HFF-Myc (cell line): ENCODE measurements around the gene ACBD6.

Source experiments
- DNase-seq: peaks from one replicate; pipeline ENCODE4 v3.0.0-alpha.2; 2011; ENCODE audit warnings: low read depth; ENCODE audit errors: extremely low read depth
- H3K4me3 ChIP-seq: replicated peaks from 2 replicates; pipeline ENCODE4 v1.5.1; 2011; ENCODE audit warnings: low read depth, mild to moderate bottlenecking, control low read depth, low read length
- CTCF ChIP-seq: IDR thresholded peaks from 2 replicates; pipeline ENCODE4 v1.5.1; 2012; ENCODE audit warnings: mild to moderate bottlenecking, low read depth, low read length, control low read depth; ENCODE audit errors: missing control alignments

ACBD6 gene

GRCh38 chr1:180290265-180291001 lies 211.9 kb downstream of the ACBD6 start:
- DNase-seq: no peak
- no peak for TF ChIP-seq CTCF
- no peak overlapping the region for H3K4me3 ChIP-seq

GRCh38 chr1:180288940-180289339 lies 213.4 kb downstream of the ACBD6 start:
- no peak for DNase-seq
- no peak for TF ChIP-seq CTCF
- no peak overlapping the region for H3K4me3 ChIP-seq

- no peak for TF ChIP-seq CTCF
- H3K4me3 ChIP-seq: no peak overlapping the region
- DNase-seq: no peak
Measured at GRCh38 chr1:180287988-180288705, 214.2 kb downstream of the ACBD6 start.

- no peak for TF ChIP-seq CTCF
- no peak for DNase-seq
- no peak overlapping the region for H3K4me3 ChIP-seq
Measured at GRCh38 chr1:180286417-180286816, 216.0 kb downstream of the ACBD6 start.

GRCh38 chr1:180283098-180283497 lies 219.3 kb downstream of the ACBD6 start:
- no peak for TF ChIP-seq CTCF
- no peak overlapping the region for H3K4me3 ChIP-seq
- DNase-seq: no peak

- no peak for TF ChIP-seq CTCF
- H3K4me3 ChIP-seq: no peak overlapping the region
- DNase-seq: no peak
Measured at GRCh38 chr1:180282401-180283044, 219.9 kb downstream of the ACBD6 start.
